HG02759 (cell line): ENCODE data around the gene MYL2.
"Not testable (repeated sequence)": the region's sequence is repeated elsewhere in the genome, so short reads cannot be mapped to it uniquely, and the experiment has no call there.

Experiments used
- ATAC-seq: cut with Tn5 transposase; IDR thresholded peaks from one replicate; pipeline ENCODE4 v1.9.1; 2021; ENCODE audit warnings: mild to moderate bottlenecking, moderate library complexity; ENCODE audit not compliant: unreplicated experiment

Gene MYL2, protein sequence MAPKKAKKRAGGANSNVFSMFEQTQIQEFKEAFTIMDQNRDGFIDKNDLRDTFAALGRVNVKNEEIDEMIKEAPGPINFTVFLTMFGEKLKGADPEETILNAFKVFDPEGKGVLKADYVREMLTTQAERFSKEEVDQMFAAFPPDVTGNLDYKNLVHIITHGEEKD

DNA sequence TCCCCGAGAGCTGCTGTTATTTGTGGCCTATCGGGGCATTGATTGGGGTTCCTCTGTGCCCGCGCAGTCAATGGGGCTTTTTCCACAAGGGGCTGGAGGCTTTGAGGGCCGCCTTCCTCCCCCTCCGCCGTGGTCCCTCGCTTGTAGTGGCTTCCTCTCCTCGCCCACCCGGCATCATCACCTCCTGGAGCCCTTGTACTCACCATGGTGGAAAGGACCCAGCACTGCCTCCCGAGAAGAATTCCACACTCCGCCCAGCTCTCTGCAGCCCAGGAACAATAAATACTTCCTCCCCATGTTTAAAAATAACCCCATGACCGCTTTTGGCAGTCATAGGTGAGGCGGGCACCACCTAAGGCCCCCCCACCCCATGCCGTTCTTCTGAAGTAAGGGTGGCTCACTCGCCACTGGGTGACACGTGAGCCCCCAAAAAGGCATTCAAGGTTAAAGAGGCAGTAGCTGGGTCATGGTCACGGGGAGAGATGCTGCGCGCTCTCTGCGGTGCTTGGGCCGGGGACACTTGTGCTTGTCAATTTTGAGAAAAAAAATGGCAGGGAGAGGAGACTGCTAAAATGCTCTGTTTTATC, at the start of gene MYL2:
MYL2 (minus strand) TSS at position 256 of the 587 bp plus-strand sequence; CDS start at position 206, 50 bp downstream.
- no peak for ATAC-seq

DNA sequence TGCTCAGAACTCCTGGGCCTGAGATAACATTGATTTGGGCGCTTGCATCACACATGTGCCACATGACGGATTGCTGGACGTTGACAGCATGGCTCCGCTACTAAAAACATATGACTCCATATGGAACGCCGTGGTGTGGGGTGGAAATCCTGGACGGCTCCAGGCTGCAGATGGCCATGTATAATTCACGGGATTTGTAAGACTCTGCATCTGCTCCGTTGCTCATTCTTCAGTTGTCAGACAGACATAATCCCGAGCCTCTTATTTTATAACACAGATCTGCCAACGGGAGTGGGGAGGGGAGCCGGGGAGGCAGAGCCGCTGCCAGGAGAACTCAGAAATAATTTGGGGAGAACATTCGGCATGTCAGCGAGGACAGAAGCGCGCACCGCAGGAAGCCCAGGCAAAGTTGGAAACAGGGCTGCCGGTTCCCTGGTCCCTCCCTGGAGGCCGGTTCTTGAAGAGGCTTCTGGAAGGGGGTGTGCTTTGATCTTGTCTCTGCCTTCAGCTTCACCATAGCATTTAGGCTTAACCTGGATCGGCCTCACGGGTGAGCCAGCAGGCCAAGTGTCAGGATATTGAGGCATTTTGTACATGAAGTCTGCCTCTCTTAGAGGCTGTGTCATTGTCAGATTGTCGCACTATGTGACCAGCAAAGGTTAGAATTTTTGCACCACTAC, 45.8 kb upstream of the MYL2 start:
- no peak for ATAC-seq

DNA sequence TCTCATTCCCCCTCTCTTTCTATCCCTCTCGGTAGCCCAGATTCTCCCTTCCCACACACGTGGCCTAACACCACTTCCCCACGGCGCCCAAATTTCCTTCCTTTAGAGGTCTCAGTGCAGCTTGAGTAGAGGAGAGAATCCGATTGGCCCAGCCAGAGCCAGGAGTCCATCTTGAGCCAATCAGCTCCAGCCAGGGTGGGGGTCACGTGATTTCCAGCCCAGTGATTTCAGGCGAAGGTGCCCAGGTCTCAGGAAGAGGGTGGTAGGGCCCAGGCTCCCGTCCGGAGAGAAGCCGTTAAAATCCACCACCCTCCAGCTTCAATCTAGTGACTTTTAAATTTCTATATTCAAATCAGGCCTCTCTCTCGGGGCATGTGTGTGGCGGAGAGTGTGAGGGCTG, 45.2 kb upstream of the MYL2 start:
- no peak for ATAC-seq

DNA sequence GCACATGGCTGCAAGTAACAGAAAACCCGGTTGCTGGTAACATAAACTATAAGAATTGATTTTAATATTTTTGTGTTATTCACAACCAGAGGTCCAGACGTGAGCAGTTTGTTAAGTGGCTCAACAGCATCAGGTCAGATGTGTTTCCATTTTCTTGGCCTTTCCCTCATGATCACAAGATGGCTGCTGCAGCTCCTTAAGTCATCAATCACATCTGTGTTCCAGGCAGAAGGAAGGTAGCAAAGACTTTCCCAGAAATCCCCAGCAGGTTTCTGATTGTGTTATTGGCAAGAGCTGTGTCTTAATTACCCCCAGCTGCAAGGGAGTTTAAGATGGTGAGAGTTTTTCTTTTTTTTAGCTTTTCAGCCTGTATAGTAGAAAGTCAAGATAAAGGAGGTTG, 40.4 kb upstream of the MYL2 start:
- no peak for ATAC-seq

DNA sequence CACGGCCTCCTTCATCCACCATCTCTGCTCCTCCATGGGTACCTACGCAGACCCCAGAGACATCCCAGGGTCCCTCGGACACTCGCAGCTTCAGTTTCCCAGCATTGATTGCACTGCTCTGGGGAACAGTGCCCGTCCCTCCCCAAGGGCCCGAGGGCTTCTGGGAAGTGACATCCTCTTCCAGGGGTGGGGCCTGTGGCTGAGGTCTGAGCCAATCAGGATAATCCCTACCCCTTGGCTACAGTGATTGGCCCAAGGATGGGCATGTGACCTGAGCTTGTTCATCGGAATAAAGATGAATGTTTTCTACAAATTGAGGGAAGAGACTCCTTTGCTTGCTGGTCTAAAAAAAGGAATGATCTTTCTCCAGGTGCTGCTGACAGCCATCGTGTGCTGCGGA, 37.3 kb upstream of the MYL2 start:
- ATAC-seq = no peak

DNA sequence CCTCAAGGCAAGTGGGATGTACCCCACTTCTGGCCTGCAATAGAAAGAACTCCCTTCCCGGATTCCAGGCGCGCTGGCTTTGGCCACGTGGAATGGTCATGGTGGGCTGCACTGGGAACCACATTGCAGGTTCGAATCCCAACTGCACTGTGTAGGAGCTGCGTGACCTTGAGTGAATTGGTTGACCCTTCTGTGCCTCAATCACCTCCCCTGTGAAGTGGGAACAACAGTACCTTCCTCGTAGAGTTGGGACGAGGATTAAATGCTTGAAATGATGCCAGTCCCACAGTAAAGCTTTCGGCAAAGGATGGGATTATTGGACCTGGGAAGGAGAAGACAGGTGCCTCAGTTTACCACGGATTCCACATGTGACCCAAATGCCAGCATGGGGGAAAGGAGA, 36.8 kb upstream of the MYL2 start:
- ATAC-seq = no peak

DNA sequence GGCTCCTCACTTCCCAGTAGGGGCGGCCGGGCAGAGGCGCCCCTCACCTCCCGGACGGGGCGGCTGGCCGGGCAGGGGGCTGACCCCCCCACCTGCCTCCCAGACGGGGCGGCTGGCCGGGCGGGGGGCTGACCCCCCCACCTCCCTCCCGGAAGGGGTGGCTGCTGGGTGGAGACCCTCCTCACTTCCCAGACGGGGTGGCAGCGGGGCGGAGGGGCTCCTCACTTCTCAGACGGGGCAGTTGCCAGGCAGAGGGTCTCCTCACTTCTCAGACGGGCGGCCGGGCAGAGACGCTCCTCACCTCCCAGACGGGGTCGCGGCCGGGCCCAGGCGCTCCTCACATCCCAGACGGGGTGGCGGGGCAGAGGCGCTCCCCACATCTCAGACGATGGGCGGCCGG, 30.5 kb upstream of the MYL2 start:
- ATAC-seq = not testable (repeated sequence)

DNA sequence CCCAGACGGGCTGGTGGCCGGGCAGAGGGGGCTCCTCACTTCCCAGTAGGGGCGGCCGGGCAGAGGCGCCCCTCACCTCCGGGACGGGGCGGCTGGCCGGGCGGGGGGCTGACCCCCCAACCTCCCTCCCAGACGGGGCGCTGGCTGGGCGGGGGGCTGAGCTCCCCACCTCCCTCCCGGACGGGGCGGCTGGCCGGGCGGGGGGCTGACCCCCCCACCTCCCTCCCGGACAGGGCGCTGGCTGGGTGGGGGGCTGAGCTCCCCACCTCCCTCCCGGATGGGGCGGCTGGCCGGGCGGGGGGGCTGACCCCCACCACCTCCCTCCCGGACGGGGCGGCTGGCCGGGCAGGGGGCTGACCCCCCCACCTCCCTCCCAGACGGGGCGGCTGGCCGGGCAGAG, 30.1 kb upstream of the MYL2 start:
- not testable (repeated sequence) for ATAC-seq

DNA sequence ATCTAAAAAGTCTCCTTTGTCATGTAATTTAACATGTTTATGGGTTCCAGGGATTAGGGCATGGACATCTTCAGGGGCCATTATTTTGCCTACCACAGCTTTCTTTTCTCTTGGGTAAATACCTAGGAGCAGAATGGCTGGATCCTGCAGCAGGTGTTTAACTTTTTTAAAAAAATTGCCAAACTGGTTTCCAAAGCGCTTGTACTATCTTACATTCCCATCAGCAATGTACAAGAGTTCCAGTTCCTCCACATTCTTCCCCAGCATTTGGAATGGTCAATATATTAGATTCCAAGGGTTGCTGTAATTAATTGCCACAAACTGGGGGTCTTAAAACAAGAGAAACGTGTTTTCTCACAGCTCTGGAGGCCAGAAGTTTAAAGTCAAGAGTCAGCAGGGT, 27.7 kb upstream of the MYL2 start:
- no peak for ATAC-seq

DNA sequence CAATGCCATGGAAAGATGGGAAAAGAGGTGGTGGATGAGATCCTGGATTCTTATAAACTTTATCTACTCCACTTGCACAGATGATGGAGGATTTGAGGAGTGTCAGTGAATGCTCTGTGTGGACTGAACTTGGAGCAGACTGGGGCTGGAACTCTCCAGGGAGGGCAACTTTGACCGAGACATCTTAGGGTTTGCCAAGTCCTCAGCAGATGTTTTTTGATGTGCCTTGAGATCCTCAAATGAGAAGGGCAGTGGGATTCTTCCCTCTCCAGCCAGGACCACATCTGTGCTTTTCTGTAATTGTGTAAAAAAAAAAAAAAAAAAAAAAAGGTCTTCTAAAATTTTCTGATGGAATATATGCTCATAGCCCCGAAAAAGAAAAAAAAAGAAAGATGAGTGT, 23.0 kb upstream of the MYL2 start:
- ATAC-seq = no peak

DNA sequence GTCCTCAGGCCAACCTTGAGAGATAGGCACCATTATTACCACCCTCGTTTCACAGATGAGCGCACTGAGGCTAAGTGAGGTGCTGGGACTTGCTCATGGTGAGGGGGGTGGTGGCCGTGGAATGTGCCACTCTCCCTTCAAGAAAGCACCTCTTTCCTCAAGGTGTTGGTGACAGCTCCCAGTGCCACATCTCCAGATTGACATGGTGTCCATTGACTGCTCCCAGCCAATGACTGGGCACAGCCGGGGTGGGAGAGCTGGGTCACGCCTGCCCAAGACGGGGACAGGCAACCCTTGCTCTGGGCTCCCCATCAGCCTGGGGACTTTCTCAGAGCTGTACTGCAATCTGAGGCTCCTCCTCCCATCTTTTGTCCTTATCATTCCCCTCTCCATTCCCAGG, 21.0 kb upstream of the MYL2 start:
- ATAC-seq = no peak

DNA sequence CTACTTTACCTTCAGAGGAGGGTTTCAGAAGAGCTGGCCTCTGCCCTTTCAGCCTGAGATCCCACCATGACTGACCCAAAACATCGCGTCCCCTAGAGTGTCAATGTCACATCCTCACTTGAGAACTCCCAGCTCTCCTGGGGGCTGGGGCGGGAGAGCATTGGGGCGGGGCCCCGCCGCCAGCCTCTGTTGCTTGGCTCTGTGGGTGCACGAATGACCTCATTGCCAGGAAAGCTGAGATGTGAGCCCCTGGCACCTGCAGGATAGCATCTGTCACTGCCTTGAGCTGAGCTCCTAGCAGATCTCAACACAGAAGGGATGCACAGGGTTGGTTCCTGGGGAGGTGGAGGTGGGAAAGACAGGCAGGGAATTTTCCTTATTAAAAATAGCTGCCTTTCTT, 20.6 kb upstream of the MYL2 start:
- no peak for ATAC-seq

DNA sequence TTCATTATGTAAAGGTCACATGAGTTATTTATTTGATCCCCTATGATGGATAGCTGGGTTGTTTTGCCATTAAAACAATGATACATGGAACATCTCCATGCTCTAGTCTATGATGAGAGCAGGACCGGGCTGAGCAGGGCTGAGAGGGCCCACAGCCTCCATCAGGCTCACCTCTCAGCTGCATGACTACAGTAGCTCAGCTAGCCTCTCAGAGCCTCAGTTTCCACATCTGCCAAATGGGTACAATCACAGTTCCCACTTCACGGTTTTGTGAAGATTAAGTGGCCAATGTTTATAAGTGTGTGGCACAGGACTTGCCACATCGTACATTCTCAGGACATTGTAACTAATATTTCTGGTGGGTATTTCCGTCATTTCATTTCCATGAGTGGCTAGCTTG, 19.9 kb upstream of the MYL2 start:
- ATAC-seq = no peak

DNA sequence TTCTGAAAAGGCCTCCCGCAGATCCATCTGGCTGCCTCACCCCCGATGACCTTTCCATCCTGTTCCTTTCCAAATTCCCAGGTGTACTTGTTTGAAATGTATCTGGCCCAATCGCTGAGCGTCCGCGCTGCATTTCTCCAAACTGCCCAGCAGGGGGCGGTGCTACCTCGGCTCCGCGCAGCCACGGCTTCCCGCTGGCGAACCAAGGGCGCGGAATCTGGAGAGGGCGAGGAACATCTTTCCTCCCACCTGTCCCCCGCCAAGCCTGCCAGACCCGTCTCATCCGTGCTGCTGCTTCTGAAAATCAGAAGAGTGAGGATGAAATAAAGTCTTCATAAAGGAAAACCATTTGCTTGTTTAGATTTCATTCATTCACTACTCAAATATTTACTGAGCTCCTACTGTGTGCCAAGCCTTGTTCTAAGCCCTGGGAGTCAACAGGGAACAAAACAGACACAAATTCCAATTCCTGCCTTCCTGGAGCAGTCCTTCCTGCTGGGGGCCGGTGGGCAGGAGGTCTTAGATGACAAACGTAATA, 16.8 kb upstream of the MYL2 start:
- ATAC-seq = no peak

DNA sequence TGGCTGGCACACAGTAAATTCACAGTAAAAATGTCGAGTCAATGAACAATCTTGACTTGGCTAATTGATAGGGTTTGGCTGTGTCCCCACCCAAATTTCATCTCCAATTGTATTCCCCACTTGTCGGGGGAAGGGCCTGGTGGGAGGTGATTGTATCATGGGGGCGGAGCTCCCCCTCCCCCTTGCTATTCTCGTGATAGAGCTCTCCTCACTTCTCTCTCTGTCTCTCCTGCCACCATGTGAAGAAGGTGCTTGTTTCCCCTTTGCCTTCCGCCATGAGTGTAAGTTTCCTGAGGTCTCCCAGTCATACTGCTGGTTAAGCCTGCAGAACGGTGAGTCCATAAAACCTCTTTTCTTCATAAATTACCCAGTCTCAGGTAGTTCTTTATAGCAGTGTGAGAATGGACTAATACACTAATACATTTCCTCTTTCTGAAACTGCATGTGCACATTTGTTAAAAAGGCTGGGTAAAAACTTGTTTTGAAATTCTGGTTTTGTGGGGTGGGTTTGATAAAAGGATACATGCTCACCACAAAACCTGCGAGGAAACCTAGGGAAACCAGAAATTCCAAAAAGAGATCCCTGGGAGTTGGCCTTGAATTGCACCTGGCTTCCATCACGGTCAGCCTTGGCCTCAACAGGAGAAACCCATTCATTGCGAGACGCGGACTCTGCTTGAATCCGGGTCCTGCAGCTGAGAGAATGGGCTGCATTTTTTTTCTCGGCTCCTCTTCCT, 16.2 kb upstream of the MYL2 start:
- ATAC-seq = no peak

DNA sequence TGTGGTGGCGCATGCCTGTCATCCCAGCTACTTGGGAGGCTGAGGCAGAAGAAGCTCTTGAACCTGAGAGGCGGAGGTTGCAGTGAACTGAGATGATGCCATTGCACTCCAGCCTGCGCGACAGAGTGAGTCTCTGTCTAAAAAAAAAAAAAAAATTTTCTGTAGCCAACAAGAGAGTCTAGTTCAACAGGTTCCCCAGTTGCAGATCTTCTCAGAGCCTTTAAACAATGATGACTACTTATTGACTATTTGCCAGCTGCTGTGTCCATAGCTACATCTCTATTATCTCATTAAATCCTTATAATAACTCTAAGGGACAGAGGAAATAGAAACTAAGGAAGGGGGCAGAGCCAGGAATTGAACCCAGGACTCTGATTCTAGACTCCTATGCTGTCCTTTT, 15.2 kb upstream of the MYL2 start:
- ATAC-seq = no peak

DNA sequence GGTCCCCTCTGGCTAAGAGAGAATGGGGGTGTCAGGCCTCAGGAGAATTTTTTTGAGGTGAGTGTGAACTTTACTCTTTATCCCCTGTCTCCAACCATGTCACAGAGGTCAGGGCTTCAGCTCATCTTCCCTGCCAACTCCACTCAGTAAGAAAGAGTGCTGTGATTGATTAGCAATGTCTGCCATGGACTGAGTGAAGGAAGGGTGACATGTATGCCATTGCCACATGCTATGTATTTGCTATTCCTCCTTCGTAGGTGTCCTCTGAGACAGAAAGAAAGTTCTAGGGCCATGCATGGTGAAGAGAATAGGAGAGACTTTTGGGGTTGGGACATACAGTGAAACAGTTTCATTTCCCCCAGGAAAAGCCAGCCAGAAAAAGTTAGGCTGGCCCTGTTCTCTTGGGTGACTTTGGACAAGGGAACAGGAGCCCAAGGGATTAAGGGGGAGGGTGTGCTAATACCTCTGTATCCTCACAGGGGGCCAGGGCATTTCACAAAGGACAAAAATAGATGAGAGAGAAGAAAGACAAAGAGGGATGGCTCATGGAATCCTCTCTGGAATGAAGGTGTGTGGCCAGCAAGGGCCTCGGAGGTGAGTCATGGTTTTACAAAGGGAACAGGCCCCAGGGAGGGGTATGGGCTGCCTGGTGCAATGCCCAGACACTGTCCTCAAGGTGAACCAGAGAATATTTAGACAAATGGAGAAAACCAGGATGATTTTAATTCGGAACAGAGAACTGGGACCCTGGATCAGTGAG, 13.9 kb upstream of the MYL2 start:
- no peak for ATAC-seq

DNA sequence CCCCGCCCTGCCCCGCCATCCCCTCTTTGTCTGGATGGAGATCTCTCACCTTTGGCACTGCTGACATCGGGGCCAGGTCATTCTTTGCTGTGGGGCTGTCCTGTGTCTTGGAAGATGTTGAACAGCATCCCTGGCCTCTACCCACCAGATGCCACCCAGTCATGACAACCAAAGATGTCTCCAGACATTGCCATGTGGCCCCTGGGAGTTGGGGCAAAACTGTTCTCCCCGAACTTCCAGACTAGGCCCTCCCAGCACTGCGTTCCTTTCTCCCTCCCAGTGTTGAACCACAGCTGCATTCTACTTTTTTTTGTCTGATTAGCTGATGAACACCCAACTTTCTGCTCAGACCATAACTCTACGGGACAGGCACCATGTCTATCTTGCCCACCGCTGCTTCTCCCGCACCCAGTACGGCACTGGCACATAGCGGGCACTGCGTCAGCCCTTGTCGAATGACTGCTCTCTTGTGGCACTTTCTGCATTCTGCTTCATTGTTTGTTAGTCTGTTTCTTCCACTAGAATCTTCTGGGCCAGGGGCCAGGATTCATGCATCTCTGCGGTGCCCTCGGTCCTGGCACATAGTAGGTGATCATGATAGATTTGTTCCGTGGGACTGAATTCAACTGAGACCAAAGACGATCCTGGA, 13.1 kb upstream of the MYL2 start:
- ATAC-seq = no peak

DNA sequence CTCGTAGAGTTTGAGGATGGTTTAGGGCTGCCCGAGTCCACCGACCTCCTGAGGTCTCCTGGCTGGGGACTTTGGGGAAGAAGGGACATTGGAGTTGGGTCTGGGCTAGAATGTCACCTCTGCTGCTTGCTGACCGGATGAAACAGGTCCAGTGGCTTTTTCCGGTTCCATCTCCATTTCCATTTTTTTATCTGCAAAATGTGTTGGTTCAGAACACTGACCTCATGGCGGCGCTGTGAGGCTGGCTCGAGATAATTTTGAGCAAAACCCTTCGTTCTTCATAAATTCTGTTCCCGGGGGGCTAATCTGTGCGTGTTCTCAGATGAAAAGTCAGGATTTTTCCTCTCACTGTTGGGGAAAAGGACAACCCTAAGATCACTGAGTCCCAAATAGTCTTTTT, 11.7 kb upstream of the MYL2 start:
- no peak for ATAC-seq

DNA sequence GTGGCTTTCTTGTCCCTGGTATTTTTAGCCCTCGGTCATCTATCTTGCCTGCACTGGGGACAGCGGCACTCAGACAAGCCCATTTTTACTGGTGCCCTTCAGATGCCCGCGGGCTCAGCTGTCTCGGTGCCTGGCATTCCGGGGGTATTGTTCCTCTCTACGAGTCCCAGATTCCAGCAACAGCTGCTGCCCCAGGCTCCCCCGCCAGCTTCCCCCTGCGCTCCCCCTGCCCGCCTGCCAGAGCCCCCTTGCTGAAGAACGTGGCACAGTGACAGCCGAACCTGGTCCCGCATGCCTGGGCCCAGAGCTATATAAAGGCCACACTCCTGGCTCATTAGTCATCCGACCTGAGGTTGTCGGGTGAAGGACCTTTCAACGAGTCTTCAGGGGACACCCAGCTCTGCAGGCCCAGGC, 10.9 kb upstream of the MYL2 start:
- no peak for ATAC-seq
